GM21528 (cell line): Measurements from ENCODE around the gene SLC24A5.

Experiments used
- ATAC-seq: cut with Tn5 transposase; IDR thresholded peaks from one replicate; pipeline ENCODE4 v1.9.1; 2021; ENCODE audit warnings: mild to moderate bottlenecking, moderate library complexity; ENCODE audit not compliant: unreplicated experiment, low FRiP score

SLC24A5 gene

DNA sequence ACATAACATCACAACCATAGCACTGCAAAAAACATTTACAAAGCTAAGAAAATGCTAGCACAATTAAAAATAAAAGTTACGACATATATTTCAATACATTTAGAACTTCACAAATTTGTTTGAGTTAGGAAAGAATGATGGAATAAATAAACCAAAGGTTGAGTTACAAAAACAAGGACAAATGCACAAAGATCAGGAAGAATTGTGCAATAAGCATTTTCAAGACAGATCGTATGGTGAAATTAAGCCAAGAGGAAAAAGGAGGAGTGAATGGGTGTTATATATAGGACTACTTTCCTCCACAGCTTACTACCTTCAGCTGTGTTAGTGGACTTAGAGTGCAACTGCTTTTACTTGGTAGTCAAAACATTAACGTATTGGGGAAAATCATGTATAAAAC, 64.7 kb downstream of the SLC24A5 start:
- no peak for ATAC-seq

DNA sequence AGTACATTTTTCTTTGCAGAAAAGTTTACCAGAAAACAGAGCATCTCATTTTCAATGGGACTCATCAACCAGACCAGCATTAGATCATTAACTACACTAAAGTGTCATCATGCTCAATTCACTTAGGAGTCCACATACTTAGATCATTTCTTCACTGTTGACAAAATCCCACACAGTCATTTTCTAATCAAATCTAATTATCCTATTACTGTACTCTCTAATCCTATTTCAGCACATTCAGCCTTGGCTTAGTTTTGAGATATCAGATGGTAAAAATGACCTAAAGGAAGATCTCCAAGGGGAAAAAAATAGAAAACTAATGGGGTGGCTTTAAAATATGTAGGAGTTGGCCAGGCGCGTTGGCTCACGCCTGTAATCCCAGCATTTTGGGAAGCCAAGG, 65.5 kb downstream of the SLC24A5 start:
- ATAC-seq = no peak

DNA sequence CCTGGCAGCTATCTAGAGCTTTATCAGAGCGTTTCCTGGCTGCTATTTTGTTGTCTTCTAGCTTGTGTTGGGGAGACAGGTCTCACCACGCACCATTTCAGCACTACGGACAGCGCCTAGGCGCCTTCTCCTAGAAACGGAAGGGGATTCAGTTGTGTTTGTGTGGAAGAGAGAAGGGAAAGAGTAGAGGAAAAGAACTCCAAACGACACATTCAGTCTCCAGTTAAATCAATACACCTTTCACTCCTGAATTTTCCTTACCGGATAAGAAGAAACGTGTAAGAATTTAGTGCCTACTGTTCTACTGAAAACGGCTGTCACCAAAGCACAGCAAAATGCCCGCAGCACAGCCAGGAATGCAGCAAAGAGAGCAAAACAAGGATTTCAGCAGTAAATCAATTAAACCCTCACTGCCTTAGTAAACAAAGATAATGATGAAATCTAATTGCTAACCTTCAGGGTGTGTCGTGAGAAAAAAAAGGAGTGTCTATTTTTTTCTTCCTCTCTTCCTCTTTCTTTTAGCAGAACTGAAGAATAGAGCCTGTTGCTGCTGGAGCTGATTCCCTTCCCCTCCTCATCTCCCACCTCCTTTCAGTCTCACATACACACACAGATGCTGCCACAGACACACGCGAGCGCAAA, 70.3 kb downstream of the SLC24A5 start:
- no peak for ATAC-seq

DNA sequence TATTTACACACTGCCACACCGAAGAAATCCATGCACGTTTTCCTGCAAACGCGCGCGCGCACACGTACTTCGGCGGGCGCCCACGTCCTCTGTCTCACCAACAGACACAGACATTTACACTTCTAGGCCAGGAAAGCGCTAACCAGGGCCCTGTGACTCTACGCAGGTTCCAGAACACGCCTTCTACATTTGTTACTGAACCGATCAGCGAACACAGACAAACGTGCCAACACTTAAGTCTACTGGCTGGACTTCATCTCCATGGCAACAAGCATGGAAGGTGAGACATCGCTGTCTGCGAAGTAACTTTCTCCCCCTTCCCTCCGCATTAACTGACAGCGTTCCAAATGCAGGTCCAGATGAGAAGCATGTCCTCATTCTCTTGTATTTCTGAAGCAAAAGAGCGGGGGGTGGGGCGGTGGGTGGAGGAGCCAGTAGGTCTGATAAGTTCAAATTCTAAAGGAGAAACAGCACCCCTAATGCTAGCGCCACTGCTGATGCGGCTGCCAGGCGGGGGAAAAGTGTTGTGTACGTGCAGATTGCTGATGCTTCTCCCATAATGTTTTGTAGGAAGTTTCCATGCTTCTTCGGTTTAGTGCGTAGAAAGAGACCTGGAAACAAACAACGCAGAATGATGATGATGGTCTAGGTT, 70.9 kb downstream of the SLC24A5 start, which contains the start of gene CTXN2:
TSS of gene CTXN2 (plus strand) at position 92 of the 652 bp plus-strand sequence. CDS start 9,636 bp downstream, outside the sequence.
- ATAC-seq = no peak
